DND-41 (cell line): ENCODE data around the gene FAM184B.

ENCODE experiments used
- ATAC-seq: fragments of 200-7000 bp; cut with Tn5 transposase; 3 replicates; pipeline ENCODE4 v1.9.1; 2021; ENCODE audit warnings: low read depth; ENCODE audit not compliant: insufficient read depth
- DNase-seq: peaks from one replicate; pipeline ENCODE4 v3.0.0-alpha.2; 2020
- H2AFZ ChIP-seq: 2 replicates; pipeline ENCODE4 v1.6.0; 2012; ENCODE audit warnings: low read depth, low read length
- H3K27ac ChIP-seq: 2 replicates; pipeline ENCODE4 v1.5.1; 2012; ENCODE audit warnings: low read length, inconsistent platforms
- H3K27me3 ChIP-seq: fragments of 200-600 bp; sonication (generic); 2 replicates; pipeline ENCODE4 v1.6.0; 2012; ENCODE audit warnings: low read length, mild to moderate bottlenecking, inconsistent platforms; ENCODE audit not compliant: insufficient read depth, poor library complexity
- H3K36me3 ChIP-seq: 2 replicates; pipeline ENCODE4 v1.5.1; 2012; ENCODE audit warnings: low read length, inconsistent platforms; ENCODE audit not compliant: insufficient read depth
- H3K4me1 ChIP-seq: 2 replicates; pipeline ENCODE4 v1.5.1; 2012; ENCODE audit warnings: mild to moderate bottlenecking, low read length; ENCODE audit not compliant: insufficient read depth
- H3K4me2 ChIP-seq: 2 replicates; pipeline ENCODE4 v1.6.0; 2012; ENCODE audit warnings: mild to moderate bottlenecking, moderate library complexity, low read length, inconsistent platforms; ENCODE audit not compliant: insufficient read depth
- H3K4me3 ChIP-seq, 2 experiments: fragments of 200-600 bp in 1 of 2; shearing (Covaris generic) in 1 of 2; 2 replicates each; pipeline ENCODE4 v1.5.1; 2012 to 2016; ENCODE audit warnings: inconsistent platforms in 2 of 2, low read length in 2 of 2, mild to moderate bottlenecking in 2 of 2, low read depth in 1 of 2, moderate library complexity in 1 of 2
- H3K79me2 ChIP-seq: 2 replicates; pipeline ENCODE4 v1.6.0; 2012; ENCODE audit warnings: low read length, inconsistent platforms; ENCODE audit not compliant: insufficient read depth
- H3K9ac ChIP-seq: 2 replicates; pipeline ENCODE4 v1.6.0; 2012; ENCODE audit warnings: low read depth, mild to moderate bottlenecking, inconsistent platforms, low read length, moderate library complexity
- H3K9me3 ChIP-seq: 2 replicates; pipeline ENCODE4 v1.5.1; 2012; ENCODE audit warnings: low read length, moderate library complexity, mild to moderate bottlenecking, inconsistent platforms; ENCODE audit not compliant: insufficient read depth, severe bottlenecking
- H4K20me1 ChIP-seq: 2 replicates; pipeline ENCODE4 v1.6.0; 2012; ENCODE audit warnings: low read length; ENCODE audit not compliant: insufficient read depth
- CTCF ChIP-seq: IDR thresholded peaks from 2 replicates; pipeline ENCODE4 v1.5.1; 2012; ENCODE audit warnings: borderline replicate concordance, low read length, moderate library complexity, mild to moderate bottlenecking; ENCODE audit not compliant: poor library complexity, severe bottlenecking; ENCODE audit errors: extremely low read depth
- EZH2 ChIP-seq: IDR thresholded peaks from 3 replicates; pipeline ENCODE4 v1.6.1; 2012; ENCODE audit warnings: borderline replicate concordance, low read depth, mild to moderate bottlenecking, moderate library complexity, low read length, inconsistent platforms; ENCODE audit not compliant: severe bottlenecking

The FAM184B gene

GRCh38 chr4:17709763-17710068, 71.7 kb downstream of the FAM184B start:
- Histone ChIP-seq H3K4me1 (no peaks in the 10 kb centered on the region), H3K27me3 (no peaks in the 10 kb centered on the region), H2AFZ (no peak overlapping the region), H3K27ac (no peak overlapping the region), H3K4me3 (no peak overlapping the region), H3K4me2 (no peak overlapping the region), H4K20me1 (no peaks in the 10 kb centered on the region), H3K9me3 (no peaks in the 10 kb centered on the region), H3K9ac (no peak overlapping the region), H3K79me2 (no peaks in the 10 kb centered on the region), H3K36me3 (no peaks in the 10 kb centered on the region)
- ATAC-seq (no peak), DNase-seq (no peak)
- no peak for TF ChIP-seq CTCF
- no peak for TF ChIP-seq EZH2

GRCh38 chr4:17708992-17709762, 72.2 kb downstream of the FAM184B start:
- no peaks in the 10 kb centered on the region for H3K36me3 ChIP-seq
- no peaks in the 10 kb centered on the region for H3K79me2 ChIP-seq
- no peak overlapping the region for H3K9ac ChIP-seq
- TF ChIP-seq EZH2 (no peak), CTCF (no peak)
- no peaks in the 10 kb centered on the region for H3K9me3 ChIP-seq
- H4K20me1 ChIP-seq: no peaks in the 10 kb centered on the region
- H3K27ac ChIP-seq: no peak overlapping the region
- ATAC-seq (no peak), DNase-seq (no peak)
- H3K4me3 ChIP-seq: no peak overlapping the region
- H2AFZ ChIP-seq: no peak overlapping the region
- H3K27me3 ChIP-seq: no peaks in the 10 kb centered on the region
- no peak overlapping the region for H3K4me2 ChIP-seq
- H3K4me1 ChIP-seq: no peaks in the 10 kb centered on the region

DNA sequence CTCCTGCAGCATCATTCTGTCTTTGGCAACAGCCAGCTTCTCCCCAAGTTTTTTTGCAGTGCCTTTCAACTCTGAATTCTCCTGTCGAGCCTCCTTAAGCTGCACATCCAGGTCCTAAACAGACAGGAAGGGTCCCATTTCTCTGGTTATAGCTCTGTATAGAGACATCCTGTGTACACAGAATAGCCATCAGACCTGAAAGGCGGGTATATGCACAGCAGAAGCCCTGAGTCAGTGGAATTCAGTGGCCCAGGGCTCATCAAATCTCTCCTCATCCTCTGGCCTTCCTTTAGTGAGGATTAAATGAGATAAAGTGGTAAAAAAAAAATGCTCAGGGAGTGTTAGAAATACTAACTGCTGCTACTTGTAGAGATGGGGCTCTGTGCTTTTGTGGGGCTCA, 73.8 kb downstream of the FAM184B start:
- Histone ChIP-seq H3K27ac (no peak overlapping the region), H4K20me1 (no peaks in the 10 kb centered on the region), H2AFZ (no peak overlapping the region), H3K4me1 (no peaks in the 10 kb centered on the region), H3K4me2 (no peak overlapping the region), H3K27me3 (no peaks in the 10 kb centered on the region), H3K4me3 (no peak overlapping the region), H3K9me3 (no peaks in the 10 kb centered on the region), H3K36me3 (no peaks in the 10 kb centered on the region), H3K79me2 (no peaks in the 10 kb centered on the region), H3K9ac (no peak overlapping the region)
- ATAC-seq (no peak), DNase-seq (no peak)
- TF ChIP-seq CTCF (no peak), EZH2 (no peak)

DNA sequence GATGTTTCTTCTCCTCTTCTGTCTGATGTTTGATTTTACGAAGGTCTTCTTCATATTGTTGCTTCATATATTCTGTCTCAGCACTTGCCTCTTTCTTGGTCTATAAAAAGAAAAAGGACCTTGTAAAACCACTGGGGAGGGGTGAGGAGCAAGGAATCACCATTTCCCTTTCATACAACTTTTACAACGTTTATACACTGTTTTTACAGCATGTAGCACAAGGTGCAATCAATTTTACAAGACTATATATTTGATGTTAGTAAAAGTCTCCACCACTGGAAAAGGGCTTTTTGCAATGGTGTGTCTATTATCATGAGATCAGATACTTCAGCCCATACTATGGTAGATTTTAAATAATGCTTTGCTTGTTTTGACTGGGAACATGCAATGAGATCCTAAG, 76.3 kb downstream of the FAM184B start:
- no peaks in the 10 kb centered on the region for H3K27me3 ChIP-seq
- no peaks in the 10 kb centered on the region for H4K20me1 ChIP-seq
- no peaks in the 10 kb centered on the region for H3K9me3 ChIP-seq
- H3K79me2 ChIP-seq: no peaks in the 10 kb centered on the region
- no peaks in the 10 kb centered on the region for H3K4me1 ChIP-seq
- H3K27ac ChIP-seq: no peak overlapping the region
- H3K9ac ChIP-seq: no peak overlapping the region
- H2AFZ ChIP-seq: no peak overlapping the region
- no peak overlapping the region for H3K4me3 ChIP-seq
- H3K4me2 ChIP-seq: no peak overlapping the region
- DNase-seq: no peak
- H3K36me3 ChIP-seq: no peaks in the 10 kb centered on the region
- ATAC-seq: no peak
- TF ChIP-seq EZH2 (no peak), CTCF (no peak)
